HG03139 (cell line): ENCODE measurements around the gene PHIP.

ENCODE experiments used
- ATAC-seq: cut with Tn5 transposase; IDR thresholded peaks from one replicate; pipeline ENCODE4 v1.9.1; 2021; ENCODE audit not compliant: unreplicated experiment

PHIP gene

GRCh38 chr6:79011940-79012339, 66.1 kb downstream of the PHIP start:
- ATAC-seq, result no peak

DNA sequence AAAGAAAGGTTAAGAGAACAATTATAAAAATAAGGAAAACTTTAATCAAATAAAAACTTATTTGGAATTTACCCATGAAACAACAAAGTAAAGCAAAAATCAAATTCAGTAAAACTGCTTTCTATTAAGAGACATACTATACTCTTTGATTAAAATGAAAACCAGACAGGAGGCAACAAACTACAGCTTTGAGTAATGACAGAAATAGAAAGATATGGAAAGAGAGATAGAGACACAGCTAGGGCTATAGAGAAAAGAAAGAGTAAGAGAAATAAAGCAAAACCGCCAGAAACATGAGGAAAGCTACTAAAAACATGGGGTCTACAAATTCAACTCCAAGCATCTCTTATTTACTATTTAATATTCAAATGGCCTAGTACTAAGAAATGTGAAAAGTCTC, 67.6 kb downstream of the PHIP start:
- no peak for ATAC-seq

GRCh38 chr6:79009819-79010218, 68.2 kb downstream of the PHIP start:
- ATAC-seq, result no peak

- ATAC-seq, result no peak
Measured at GRCh38 chr6:79005497-79005896, 72.6 kb downstream of the PHIP start.

- no peak for ATAC-seq
Measured at GRCh38 chr6:79005024-79005423, 73.0 kb downstream of the PHIP start.

DNA sequence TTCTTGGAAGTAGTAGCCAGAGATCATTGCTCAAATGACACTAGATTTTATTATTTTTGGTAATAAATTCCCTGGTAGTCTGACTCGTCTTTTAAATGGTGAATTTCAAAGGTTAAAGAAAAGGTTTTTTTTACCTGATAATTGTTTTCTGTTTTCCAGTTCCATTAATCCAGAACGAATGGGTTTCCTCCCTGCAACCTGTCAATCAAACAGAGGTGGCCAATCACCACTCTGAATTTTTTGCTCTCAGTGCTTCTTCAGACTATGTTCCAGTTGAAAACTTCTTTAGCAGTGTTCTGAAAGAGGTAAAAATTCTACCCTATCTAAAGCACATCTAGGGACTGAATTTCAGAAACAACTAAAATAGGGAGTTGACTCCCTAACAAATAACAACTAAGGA, 73.8 kb downstream of the PHIP start:
- ATAC-seq, result no peak

DNA sequence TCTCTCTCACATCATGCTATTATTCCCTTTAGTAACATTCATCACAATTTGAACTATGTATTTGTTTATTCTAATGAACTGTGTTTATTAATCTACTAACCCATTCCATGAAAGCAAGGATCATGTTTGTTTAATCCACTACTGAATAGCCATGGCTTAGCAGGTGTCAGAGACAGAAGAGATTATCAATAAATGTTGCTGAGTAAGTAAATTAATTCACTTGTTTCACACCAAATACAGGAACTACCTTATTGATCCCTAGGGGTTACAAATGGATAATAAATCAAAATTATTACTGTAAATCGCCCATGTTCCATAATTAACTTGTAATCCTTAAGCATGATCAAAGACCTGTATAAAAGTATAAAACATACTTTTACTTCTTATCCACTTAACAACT, 76.6 kb downstream of the PHIP start:
- ATAC-seq, result no peak

- ATAC-seq, result no peak
Measured at GRCh38 chr6:78999737-79000136, 78.3 kb downstream of the PHIP start.

DNA sequence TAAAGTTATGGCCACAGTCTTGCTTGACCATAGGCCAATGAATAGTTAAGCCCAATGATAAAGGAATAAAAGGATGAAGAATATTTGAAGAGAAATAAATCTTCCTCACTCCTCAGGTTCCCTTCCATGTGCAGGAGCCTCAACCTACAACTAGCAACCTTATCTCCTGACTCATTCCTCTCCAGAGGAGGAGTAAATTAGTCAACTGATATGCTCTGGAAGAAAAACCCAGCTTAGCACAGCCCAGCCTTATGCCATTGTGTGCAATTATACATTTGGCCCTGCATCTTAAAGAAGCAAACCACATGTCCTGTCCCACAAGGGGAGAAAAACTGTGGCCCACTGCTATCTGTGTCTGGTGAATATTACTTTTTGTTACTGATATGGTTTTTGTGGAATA, 82.1 kb downstream of the PHIP start:
- no peak for ATAC-seq

DNA sequence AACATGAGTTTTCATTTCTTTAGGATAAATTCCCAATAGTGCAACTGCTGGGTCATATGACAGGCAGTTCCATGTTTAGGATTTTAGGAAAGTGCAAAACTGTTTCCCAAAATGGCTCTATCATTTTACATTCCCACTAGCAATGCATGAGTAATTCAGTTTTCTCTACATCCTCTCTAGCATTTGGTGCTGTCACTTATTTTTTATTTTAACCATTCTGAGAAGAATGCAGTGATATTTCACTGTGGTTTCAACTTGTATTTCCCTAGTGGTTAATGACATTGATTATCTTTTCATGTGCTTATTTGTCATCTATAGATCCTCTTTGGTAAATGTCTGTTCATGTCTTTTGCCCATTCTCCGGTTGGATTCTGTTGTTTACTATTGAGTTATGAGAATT, 82.7 kb downstream of the PHIP start:
- ATAC-seq, result no peak

- ATAC-seq, result no peak
Measured at GRCh38 chr6:78993955-78994354, 84.1 kb downstream of the PHIP start.

DNA sequence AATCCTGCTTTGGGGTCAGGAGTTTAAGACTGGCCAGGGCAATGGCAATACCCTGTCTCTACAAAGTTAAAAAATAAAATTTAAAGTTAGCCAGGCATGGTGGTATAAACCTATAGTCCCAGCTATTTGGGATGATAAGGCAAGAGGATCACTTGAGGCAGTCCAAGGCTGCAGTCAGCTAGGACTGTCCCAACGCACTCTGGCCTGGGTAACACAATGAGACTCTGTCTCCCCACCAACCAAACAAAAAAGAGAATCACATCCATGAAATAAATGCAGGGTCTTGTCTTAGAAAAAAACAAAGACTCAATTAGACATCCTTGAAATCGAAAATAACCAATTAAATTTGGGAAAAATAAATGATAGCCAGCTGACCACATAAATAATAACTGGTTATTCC, 88.9 kb downstream of the PHIP start:
- ATAC-seq, result no peak

DNA sequence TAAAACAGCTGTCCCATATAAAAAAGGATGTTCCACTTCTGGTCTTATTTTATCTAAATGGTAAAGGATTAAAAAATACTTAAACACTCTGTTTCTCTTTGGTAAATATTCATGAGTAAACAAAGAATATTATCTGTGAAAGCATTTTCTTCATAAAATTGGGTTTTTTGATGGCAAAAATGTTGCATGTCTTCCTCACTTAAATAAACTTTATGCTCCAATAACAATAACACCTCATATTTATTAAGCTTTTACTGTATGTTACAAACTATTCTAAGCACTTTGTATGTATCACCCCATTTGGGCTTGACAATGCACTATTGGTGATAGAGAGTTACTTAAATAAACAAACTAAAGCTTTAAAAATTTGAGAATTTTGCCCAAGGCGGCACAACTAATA, 91.9 kb downstream of the PHIP start:
- no peak for ATAC-seq

DNA sequence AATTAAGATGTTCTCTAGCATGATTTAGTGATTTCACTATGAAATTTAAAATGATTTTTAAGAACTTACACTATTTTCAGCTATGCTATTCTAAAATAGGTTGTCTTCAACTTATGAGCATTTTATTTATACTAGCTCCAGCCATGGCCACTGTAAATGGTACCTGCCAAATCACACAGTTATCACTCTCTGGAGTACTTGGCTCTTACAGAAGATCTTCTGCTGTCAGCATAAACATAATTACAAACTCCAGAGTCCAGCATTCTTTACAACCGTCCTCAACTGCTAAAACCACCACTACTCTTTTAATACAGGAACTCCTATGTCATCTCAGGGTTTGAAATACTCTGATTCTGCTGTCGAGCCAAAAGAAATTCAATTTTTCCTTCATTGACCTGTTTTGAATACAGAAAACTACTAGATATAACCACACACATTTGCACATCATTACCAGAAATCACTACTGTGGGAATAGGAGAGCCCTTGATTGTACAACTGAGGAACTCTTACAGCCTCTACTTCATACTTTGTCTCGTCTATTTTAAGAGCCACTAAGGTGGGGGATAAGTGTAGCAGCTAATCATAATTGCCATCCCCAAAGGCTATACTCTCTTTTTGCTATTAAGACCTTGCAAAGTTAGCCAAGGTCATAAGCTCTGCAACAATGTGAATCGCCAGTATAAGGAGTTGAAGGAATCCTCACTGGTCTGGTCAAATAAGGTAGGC, 93.7 kb downstream of the PHIP start:
- ATAC-seq, result no peak

- no peak for ATAC-seq
Measured at GRCh38 chr6:78967191-78967590, 110.9 kb downstream of the PHIP start.

DNA sequence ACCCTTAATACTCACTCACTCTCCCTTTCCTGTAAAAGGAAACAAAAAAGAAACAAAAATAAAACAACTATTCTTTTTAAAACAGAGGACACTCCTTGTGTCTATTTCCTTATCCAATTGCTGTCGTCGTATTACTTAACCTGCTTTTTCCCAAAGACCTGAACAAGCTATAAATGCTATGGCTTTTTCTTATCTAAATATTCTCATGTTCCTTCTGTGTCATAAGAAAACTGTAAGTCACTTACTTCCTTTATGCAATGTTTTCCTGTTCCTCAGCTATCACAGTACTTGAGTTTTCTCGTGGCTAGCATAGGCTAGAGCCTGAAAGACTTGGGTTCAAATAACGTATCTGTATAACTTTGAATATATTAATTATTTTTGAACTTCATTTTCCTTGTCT, 111.5 kb downstream of the PHIP start:
- ATAC-seq, result no peak

DNA sequence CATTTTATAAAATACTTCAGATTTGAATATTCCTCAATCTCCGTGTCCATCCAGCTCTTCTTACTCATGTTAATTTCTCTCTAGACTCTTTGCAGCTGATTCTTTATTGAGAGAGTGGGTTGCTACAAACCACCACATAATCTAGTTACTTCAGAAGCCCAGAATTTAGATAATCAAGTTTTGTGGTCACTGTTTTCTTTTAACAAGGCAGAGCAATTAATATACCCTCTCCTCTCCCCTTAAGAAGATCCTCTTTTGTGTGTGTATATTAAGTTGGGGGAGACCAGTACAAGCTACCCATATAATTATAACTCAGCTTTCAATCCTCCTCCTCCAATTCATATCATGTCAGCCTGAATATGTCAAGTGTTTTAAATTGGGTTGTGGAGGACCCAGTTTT, 115.6 kb downstream of the PHIP start:
- no peak for ATAC-seq

DNA sequence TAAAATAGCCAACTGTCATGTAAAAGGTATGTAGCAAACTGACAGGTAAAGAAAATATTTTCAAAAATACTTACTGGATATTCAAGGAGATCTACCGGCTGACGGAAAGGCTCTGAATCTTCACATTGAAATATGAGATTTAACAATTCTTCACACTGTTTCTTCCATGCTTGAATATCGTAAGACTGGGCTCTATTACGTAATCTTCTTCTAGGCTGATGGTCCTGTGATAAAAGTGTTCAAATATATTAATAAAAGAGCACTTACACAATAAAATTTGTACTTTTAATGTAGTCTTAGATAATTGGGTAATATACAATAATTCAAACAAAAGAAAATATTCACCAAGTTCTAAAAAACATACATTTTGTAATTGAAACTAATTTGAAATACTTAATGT, 123.3 kb downstream of the PHIP start:
- ATAC-seq, result no peak

GRCh38 chr6:78953798-78954197, 124.3 kb downstream of the PHIP start:
- ATAC-seq, result no peak

GRCh38 chr6:78952362-78952761, 125.7 kb downstream of the PHIP start:
- no peak for ATAC-seq

GRCh38 chr6:78948785-78949184, 129.3 kb downstream of the PHIP start:
- no peak for ATAC-seq

GRCh38 chr6:78947962-78948361, 130.1 kb downstream of the PHIP start:
- ATAC-seq, result no peak

DNA sequence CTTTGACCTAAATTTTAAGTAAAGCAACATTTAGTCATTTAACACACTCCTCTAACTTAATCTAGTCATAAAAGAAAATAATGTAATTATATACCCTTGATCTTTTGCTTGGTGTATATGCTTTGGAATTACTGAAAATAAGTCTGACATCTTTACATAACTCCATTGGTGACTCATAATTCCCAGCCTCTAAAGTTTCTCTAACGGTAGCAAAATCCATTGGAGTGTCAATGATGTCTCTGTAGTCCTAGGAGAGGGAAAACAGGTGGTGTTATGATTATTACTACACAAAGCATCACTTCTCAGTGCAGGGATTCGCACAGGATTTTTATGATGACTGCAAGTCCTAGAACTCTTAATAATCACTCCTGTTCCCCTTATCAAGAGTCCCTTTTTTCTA, 130.5 kb downstream of the PHIP start:
- no peak for ATAC-seq
